ENCODE data around the gene NTN1.
"Not testable (repeated sequence)": the region's sequence is repeated elsewhere in the genome, so short reads cannot be mapped to it uniquely, and the experiment has no call there.

NTN1 gene

DNA sequence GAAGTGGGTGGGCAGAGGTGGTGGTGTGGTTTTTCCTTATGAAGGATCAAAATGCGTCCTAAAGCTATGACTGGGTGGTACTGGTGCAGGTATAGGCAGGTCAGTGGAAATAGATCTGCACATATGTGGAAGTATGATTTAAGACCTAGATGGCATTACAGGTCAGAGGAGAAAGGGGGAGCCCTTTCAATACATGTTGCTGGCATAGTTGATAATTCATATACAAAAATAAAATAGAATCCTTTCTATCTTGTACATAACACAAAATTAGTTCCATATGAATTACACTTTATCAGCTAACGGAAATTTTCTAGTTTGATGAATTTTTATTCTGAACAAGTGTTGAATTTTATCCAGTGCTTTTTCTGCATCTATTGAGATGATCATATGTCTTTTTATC is 35.0 kb upstream of the NTN1 start:
- Histone ChIP-seq H3K9me3 (ENCODE audit: low read length) (no peaks in the 10 kb centered on the region), H3F3A (ENCODE audit: insufficient read depth, low read length) (no peaks in the 10 kb centered on the region), H3K4me2 (ENCODE audit: low read length) (no peak overlapping the region), H4K20me1 (ENCODE audit: insufficient read depth, low read length) (no peaks in the 10 kb centered on the region), H2AFZ (ENCODE audit: low read length) (no peak overlapping the region), H3K27ac (ENCODE audit: low read depth, low read length, poor library complexity, severe bottlenecking) (no peak overlapping the region), H3K4me3 (ENCODE audit: low read depth, low read length, poor library complexity, severe bottlenecking) (no peak overlapping the region), H3K27me3 (ENCODE audit: insufficient read depth, low read length) (no peaks in the 10 kb centered on the region), H3K9ac (ENCODE audit: low read length) (no peak overlapping the region), H3K9me2 (ENCODE audit: low read depth, low read length) (no peaks in the 10 kb centered on the region), H3K4me1 (ENCODE audit: insufficient read depth, low read length, severe bottlenecking) (no peaks in the 10 kb centered on the region), H3K36me3 (ENCODE audit: insufficient read depth, low read length) (no peaks in the 10 kb centered on the region), H3K79me2 (ENCODE audit: insufficient read depth, low read length) (no peaks in the 10 kb centered on the region)
- TF ChIP-seq, protein P1, sequence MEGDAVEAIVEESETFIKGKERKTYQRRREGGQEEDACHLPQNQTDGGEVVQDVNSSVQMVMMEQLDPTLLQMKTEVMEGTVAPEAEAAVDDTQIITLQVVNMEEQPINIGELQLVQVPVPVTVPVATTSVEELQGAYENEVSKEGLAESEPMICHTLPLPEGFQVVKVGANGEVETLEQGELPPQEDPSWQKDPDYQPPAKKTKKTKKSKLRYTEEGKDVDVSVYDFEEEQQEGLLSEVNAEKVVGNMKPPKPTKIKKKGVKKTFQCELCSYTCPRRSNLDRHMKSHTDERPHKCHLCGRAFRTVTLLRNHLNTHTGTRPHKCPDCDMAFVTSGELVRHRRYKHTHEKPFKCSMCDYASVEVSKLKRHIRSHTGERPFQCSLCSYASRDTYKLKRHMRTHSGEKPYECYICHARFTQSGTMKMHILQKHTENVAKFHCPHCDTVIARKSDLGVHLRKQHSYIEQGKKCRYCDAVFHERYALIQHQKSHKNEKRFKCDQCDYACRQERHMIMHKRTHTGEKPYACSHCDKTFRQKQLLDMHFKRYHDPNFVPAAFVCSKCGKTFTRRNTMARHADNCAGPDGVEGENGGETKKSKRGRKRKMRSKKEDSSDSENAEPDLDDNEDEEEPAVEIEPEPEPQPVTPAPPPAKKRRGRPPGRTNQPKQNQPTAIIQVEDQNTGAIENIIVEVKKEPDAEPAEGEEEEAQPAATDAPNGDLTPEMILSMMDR (IDR thresholded peaks at IDR 0.05; ENCODE audit: low read length), result peak; percentile 27; the same call in 1 of the 2 replicates
- TF ChIP-seq EZH2 (IDR thresholded peaks at IDR 0.05; ENCODE audit: borderline replicate concordance, low read length), result no peak

DNA sequence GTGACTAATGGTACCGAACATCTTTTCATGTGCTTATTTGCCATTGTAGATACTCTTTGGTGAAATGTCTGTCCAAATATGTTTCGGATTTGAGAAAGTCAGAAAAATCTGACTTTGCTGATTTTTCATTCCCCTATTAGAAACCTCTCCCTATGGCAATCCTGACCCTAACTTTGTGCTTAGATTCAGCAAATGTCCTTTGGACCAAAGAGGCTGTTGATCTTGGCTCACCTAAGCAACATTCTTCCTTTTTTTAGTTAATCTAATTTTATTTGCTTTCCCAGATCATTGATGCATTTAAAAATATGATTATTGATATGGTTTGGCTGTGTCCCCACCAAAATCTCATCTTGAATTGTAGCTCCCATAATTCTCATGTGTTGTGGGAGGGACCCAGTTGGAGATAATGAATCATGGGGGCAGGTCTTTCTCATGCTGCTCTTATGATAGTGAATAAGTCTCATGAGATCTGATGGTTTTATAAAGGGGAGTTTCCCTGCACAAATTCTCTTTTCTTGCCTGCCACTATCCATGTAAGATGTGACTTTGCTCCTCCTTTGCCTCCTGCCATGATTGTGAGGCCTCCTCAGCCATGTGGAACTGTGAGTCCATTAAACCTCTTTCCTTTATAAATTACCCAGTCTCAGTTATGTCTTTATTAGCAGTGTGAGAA is 32.9 kb upstream of the NTN1 start:
- not testable (repeated sequence) for H3K4me2 ChIP-seq (ENCODE audit: low read length); H3K4me3 ChIP-seq (ENCODE audit: low read depth, low read length, poor library complexity, severe bottlenecking); H3K79me2 ChIP-seq (ENCODE audit: insufficient read depth, low read length); H3K4me1 ChIP-seq (ENCODE audit: insufficient read depth, low read length, severe bottlenecking); H3K9ac ChIP-seq (ENCODE audit: low read length); H4K20me1 ChIP-seq (ENCODE audit: insufficient read depth, low read length); H2AFZ ChIP-seq (ENCODE audit: low read length); H3F3A ChIP-seq (ENCODE audit: insufficient read depth, low read length); H3K27me3 ChIP-seq (ENCODE audit: insufficient read depth, low read length); H3K27ac ChIP-seq (ENCODE audit: low read depth, low read length, poor library complexity, severe bottlenecking); H3K9me2 ChIP-seq (ENCODE audit: low read depth, low read length); H3K36me3 ChIP-seq (ENCODE audit: insufficient read depth, low read length); H3K9me3 ChIP-seq (ENCODE audit: low read length)

GRCh38 chr17:8991514-8992285 is 29.6 kb upstream of the NTN1 start:
- Histone ChIP-seq H3K27me3 (ENCODE audit: insufficient read depth, low read length) (no peaks in the 10 kb centered on the region), H3K27ac (ENCODE audit: low read depth, low read length, poor library complexity, severe bottlenecking) (no peak overlapping the region), H3K79me2 (ENCODE audit: insufficient read depth, low read length) (no peaks in the 10 kb centered on the region), H2AFZ (ENCODE audit: low read length) (no peak overlapping the region), H4K20me1 (ENCODE audit: insufficient read depth, low read length) (no peaks in the 10 kb centered on the region), H3K9me2 (ENCODE audit: low read depth, low read length) (no peaks in the 10 kb centered on the region), H3K4me3 (ENCODE audit: low read depth, low read length, poor library complexity, severe bottlenecking) (no peak overlapping the region), H3F3A (ENCODE audit: insufficient read depth, low read length) (no peaks in the 10 kb centered on the region), H3K4me2 (ENCODE audit: low read length) (no peak overlapping the region), H3K9ac (ENCODE audit: low read length) (no peak overlapping the region), H3K9me3 (ENCODE audit: low read length) (no peaks in the 10 kb centered on the region), H3K36me3 (ENCODE audit: insufficient read depth, low read length) (no peaks in the 10 kb centered on the region), H3K4me1 (ENCODE audit: insufficient read depth, low read length, severe bottlenecking) (no peaks in the 10 kb centered on the region)
- no peak for TF ChIP-seq EZH2 (IDR thresholded peaks at IDR 0.05; ENCODE audit: borderline replicate concordance, low read length)
- TF ChIP-seq, protein P1 (IDR thresholded peaks at IDR 0.05; ENCODE audit: low read length), result peak; percentile 78

Data from OCI-LY1 (cell line).